CD4-positive, alpha-beta T cell (primary cell): Measurements from ENCODE around the gene RANBP3. TPM values are rescaled to one million over a fixed set of nuclear protein-coding genes. Genes with fewer than 3 reads are reported as not detected.

Source experiments
- ATAC-seq: fragments of 200-7000 bp; cut with Tn5 transposase; one replicate; pipeline ENCODE4 v1.10.0; 2022; ENCODE audit warnings: mild to moderate bottlenecking; ENCODE audit not compliant: poor library complexity
- CTCF ChIA-PET: fragments of 350-600 bp; sonication (Branson Sonifier 250); formaldehyde crosslinking; loops from one replicate; lab custom pipeline; 2021; ENCODE audit warnings: antibody characterized with exemption, inconsistent platforms; lab: Charles Lee
- POLR2A ChIA-PET: fragments of 350-600 bp; sonication (Branson Sonifier 250); formaldehyde crosslinking; loops from one replicate; lab custom pipeline; 2021; ENCODE audit warnings: antibody characterized with exemption, inconsistent platforms; lab: Charles Lee
- DNase-seq, 14 experiments: peaks; one replicate each; pipeline ENCODE4 v3.0.0-alpha.2; 2013 to 2020; ENCODE audit warnings: mixed read lengths in 2 of 14
- H3K27ac ChIP-seq, 2 donors: one replicate each; pipeline versions ENCODE4 v1.5.1 to v1.7.0; 2013; ENCODE audit warnings: low read length in 2 of 2, low read depth in 1 of 2, mild to moderate bottlenecking in 1 of 2
- H3K27me3 ChIP-seq, 2 experiments: 1 replicate in 1 of 2; 2 replicates in 1 of 2; pipeline versions ENCODE4 v1.6.1 to v1.7.0; 2013; ENCODE audit warnings: low read length in 2 of 2, control low read depth in 1 of 2, mild to moderate bottlenecking in 1 of 2, moderate library complexity in 1 of 2; ENCODE audit not compliant: insufficient read depth in 2 of 2, control insufficient read depth in 1 of 2
- H3K36me3 ChIP-seq: one replicate; pipeline ENCODE4 v1.6.1; 2013; ENCODE audit warnings: low read length, control low read depth; ENCODE audit not compliant: insufficient read depth
- H3K4me1 ChIP-seq: one replicate; pipeline ENCODE4 v1.6.1; 2013; ENCODE audit warnings: low read length, control low read depth; ENCODE audit not compliant: insufficient read depth
- H3K4me3 ChIP-seq: one replicate; pipeline ENCODE4 v1.5.1; 2013; ENCODE audit warnings: mild to moderate bottlenecking, low read length, moderate library complexity
- H3K9me3 ChIP-seq, 2 experiments: 1 replicate in 1 of 2; 2 replicates in 1 of 2; pipeline versions ENCODE4 v1.6.1 to v1.7.0; 2013; ENCODE audit warnings: low read length in 2 of 2, mild to moderate bottlenecking in 2 of 2, control low read depth in 1 of 2, moderate library complexity in 1 of 2; ENCODE audit not compliant: control insufficient read depth in 1 of 2, insufficient read depth in 1 of 2
- H3K27ac Mint-ChIP-seq: one replicate; pipeline ENCODE4 v1.8.0; 2020; ENCODE audit warnings: mixed read lengths
- H3K27me3 Mint-ChIP-seq: one replicate; pipeline ENCODE4 v1.8.0; 2021; ENCODE audit warnings: mixed read lengths
- H3K36me3 Mint-ChIP-seq: one replicate; pipeline ENCODE4 v1.8.0; 2021; ENCODE audit warnings: low read depth, mixed read lengths
- H3K4me1 Mint-ChIP-seq: one replicate; pipeline ENCODE4 v1.8.0; 2021; ENCODE audit warnings: low read depth, mixed read lengths
- H3K4me3 Mint-ChIP-seq: one replicate; pipeline ENCODE4 v1.8.0; 2020; ENCODE audit warnings: mild to moderate bottlenecking, mixed read lengths
- H3K9me3 Mint-ChIP-seq: one replicate; pipeline ENCODE4 v1.8.0; 2020; ENCODE audit warnings: mixed read lengths
- intact Hi-C, 2 experiments: fragments of 100-400 bp; cut with DNase I in 1 of 2; cut with micrococcal nuclease in 1 of 2; formaldehyde crosslinking; loops; one replicate each; pipeline versions ENCODE4 v1.15.1 to v1.9.0; 2023 to 2025; cut with DNase I, micrococcal nuclease
- total RNA-seq, 174 experiments: library from RNA in 2 of 174; stranded (reverse) in 2 of 174; gene quantifications; one replicate each; pipeline ENCODE4 v1.2.3 and lab custom pipeline; 2021 to 2026
- TF ChIP-seq, protein P1 (sequence below): fragments of 200-600 bp; IDR thresholded peaks from one replicate; pipeline ENCODE4 v1.8.0; 2022; ENCODE audit warnings: antibody characterized with exemption, mild to moderate bottlenecking

The RANBP3 gene
- total RNA-seq, 2 experiments from 2014 or later, result 82.7 to 88.7 TPM

GRCh38 chr19:5926641-5927440 lies 51.1 kb downstream of the RANBP3 start:
- ChIA-PET CTCF (no interaction called here), POLR2A (no interaction called here)
- TF ChIP-seq, protein P1, sequence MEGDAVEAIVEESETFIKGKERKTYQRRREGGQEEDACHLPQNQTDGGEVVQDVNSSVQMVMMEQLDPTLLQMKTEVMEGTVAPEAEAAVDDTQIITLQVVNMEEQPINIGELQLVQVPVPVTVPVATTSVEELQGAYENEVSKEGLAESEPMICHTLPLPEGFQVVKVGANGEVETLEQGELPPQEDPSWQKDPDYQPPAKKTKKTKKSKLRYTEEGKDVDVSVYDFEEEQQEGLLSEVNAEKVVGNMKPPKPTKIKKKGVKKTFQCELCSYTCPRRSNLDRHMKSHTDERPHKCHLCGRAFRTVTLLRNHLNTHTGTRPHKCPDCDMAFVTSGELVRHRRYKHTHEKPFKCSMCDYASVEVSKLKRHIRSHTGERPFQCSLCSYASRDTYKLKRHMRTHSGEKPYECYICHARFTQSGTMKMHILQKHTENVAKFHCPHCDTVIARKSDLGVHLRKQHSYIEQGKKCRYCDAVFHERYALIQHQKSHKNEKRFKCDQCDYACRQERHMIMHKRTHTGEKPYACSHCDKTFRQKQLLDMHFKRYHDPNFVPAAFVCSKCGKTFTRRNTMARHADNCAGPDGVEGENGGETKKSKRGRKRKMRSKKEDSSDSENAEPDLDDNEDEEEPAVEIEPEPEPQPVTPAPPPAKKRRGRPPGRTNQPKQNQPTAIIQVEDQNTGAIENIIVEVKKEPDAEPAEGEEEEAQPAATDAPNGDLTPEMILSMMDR, result no peak
- Histone ChIP-seq H3K27me3 (no peaks in the 10 kb centered on the region), H3K27ac (no peak overlapping the region), H3K4me3 (no peak overlapping the region), H3K36me3 (peaks cover 97% of the 10 kb centered on the region), H3K9me3 (no peaks in the 10 kb centered on the region), H3K4me1 (no peaks in the 10 kb centered on the region)
- intact Hi-C loops, result no loop called here
- H3K4me3 Mint-ChIP-seq, result no peak overlapping the region
- DNase-seq (no peak), ATAC-seq (no peak)
- H3K27me3 Mint-ChIP-seq, result no peaks in the 10 kb centered on the region
- H3K27ac Mint-ChIP-seq, result no peak overlapping the region
- H3K36me3 Mint-ChIP-seq, result peaks cover 94% of the 10 kb centered on the region
- no peaks in the 10 kb centered on the region for H3K4me1 Mint-ChIP-seq
- no peaks in the 10 kb centered on the region for H3K9me3 Mint-ChIP-seq

GRCh38 chr19:5925830-5926427 lies 52.0 kb downstream of the RANBP3 start:
- intact Hi-C loops, result no loop called here
- H3K9me3 ChIP-seq, result no peaks in the 10 kb centered on the region
- H3K9me3 Mint-ChIP-seq, result no peaks in the 10 kb centered on the region
- H3K4me3 Mint-ChIP-seq, result no peak overlapping the region
- POLR2A ChIA-PET, result no interaction called here
- TF ChIP-seq, protein P1, result no peak
- no peaks in the 10 kb centered on the region for H3K27me3 ChIP-seq
- H3K36me3 Mint-ChIP-seq, result peaks cover 95% of the 10 kb centered on the region
- no peak overlapping the region for H3K27ac Mint-ChIP-seq
- no peak overlapping the region for H3K27ac ChIP-seq
- no peaks in the 10 kb centered on the region for H3K4me1 ChIP-seq
- no peak overlapping the region for H3K4me3 ChIP-seq
- DNase-seq (no peak), ATAC-seq (no peak)
- H3K36me3 ChIP-seq, result peaks cover 99% of the 10 kb centered on the region
- H3K27me3 Mint-ChIP-seq, result no peaks in the 10 kb centered on the region
- H3K4me1 Mint-ChIP-seq, result no peaks in the 10 kb centered on the region
- CTCF ChIA-PET, result no interaction called here

GRCh38 chr19:5923356-5923755 lies 54.6 kb downstream of the RANBP3 start:
- Histone ChIP-seq H3K9me3 (no peaks in the 10 kb centered on the region), H3K36me3 (peaks cover 94% of the 10 kb centered on the region), H3K4me1 (no peaks in the 10 kb centered on the region), H3K4me3 (no peak overlapping the region), H3K27ac (no peak overlapping the region), H3K27me3 (no peaks in the 10 kb centered on the region)
- Mint-ChIP-seq H3K4me3 (no peak overlapping the region), H3K4me1 (no peaks in the 10 kb centered on the region), H3K27me3 (no peaks in the 10 kb centered on the region), H3K36me3 (peaks cover 89% of the 10 kb centered on the region), H3K9me3 (no peaks in the 10 kb centered on the region), H3K27ac (no peak overlapping the region)
- CTCF ChIA-PET, result no interaction called here
- intact Hi-C loops, result no loop called here
- no peak for DNase-seq
- no peak for ATAC-seq
- POLR2A ChIA-PET, result no interaction called here
- TF ChIP-seq, protein P1, result no peak
